IPS-18c (cell line): ENCODE measurements around the gene PTPRM.
A peak's percentile ranks its signal among the peaks of the same experiment; 100 is the strongest.

Experiments used
- H3K4me3 ChIP-seq: 2 replicates; pipeline ENCODE4 v1.7.0; 2013; ENCODE audit warnings: low read depth, mild to moderate bottlenecking, low read length, moderate library complexity; ENCODE audit not compliant: insufficient read depth
- H3K9me3 ChIP-seq: one replicate; pipeline ENCODE4 v1.6.1; 2013; ENCODE audit warnings: mild to moderate bottlenecking, low read length, moderate library complexity; ENCODE audit not compliant: control insufficient read depth, insufficient read depth

The PTPRM gene

GRCh38 chr18:8350628-8351027 lies 783.5 kb downstream of the PTPRM start:
- no peak overlapping the region for H3K4me3 ChIP-seq
- no peaks in the 10 kb centered on the region for H3K9me3 ChIP-seq

DNA sequence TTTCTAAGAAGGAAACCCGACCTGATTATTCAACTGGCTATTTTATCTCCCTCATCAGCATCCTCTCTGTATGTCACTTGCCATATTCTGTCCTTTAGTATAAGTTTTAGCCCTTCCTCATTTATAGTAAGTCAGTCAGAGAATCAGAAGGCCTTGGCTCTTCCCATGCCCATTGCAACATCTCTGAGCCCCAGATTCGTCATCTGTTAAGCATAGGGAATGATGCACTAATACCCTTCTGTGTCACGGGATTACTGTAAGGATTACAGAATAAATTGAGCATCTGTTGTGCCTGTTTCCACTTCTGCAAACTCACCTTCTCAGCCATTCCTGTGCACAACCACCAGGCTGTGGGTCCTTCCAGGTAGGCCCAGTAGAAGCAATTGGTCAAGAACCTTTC lies 784.0 kb downstream of the PTPRM start:
- no peaks in the 10 kb centered on the region for H3K9me3 ChIP-seq
- no peak overlapping the region for H3K4me3 ChIP-seq

- Histone ChIP-seq H3K9me3 (no peaks in the 10 kb centered on the region), H3K4me3 (no peak overlapping the region)
These were observed 787.2 kb downstream of the PTPRM start for GRCh38 chr18:8354304-8354703.

DNA sequence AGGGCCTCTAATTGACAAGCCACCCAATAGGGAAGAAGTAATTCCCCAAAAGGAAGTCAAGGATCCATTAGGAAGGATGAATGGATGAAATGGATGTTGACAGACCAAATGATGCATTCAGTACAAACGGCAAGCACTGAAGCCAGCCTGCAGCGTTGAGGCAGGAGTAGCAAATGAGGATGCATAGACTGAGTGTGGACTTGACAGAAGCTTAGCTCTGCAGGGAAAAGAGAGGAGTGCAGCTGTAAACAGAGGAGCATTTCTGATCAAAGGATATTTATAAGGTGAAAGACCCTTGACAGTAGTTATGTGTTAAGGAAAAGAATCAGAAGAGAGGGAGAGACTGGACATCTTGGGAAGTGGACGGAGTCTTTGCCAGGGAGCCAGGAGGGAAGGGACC lies 788.9 kb downstream of the PTPRM start:
- Histone ChIP-seq H3K9me3 (no peaks in the 10 kb centered on the region), H3K4me3 (no peak overlapping the region)

GRCh38 chr18:8357320-8357719 lies 790.2 kb downstream of the PTPRM start:
- no peaks in the 10 kb centered on the region for H3K9me3 ChIP-seq
- H3K4me3 ChIP-seq: no peak overlapping the region

- H3K9me3 ChIP-seq: no peaks in the 10 kb centered on the region
- no peak overlapping the region for H3K4me3 ChIP-seq
These were observed 791.1 kb downstream of the PTPRM start for GRCh38 chr18:8358033-8358765.

DNA sequence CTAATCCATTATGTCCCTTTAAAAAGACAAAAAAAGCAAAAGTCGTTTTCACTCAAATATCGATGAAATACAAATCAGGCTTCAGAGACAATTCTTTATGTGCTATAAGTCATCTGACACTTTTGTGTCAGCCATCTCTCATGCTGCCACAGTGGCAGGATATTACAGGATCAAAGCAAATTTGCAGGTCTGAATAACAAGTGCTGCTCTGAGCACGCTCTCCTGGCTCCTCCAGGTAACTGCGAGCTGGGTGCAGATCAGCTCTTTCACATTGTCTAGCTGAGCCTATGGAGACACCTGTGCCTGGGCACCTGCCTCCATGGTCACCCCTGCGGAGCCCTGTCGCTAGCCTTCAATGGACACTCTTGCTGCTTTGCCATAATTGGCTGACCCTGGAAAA lies 792.0 kb downstream of the PTPRM start:
- Histone ChIP-seq H3K4me3 (no peak overlapping the region), H3K9me3 (no peaks in the 10 kb centered on the region)

- no peaks in the 10 kb centered on the region for H3K9me3 ChIP-seq
These were observed 792.4 kb downstream of the PTPRM start for GRCh38 chr18:8359481-8359880.

GRCh38 chr18:8361941-8362471 lies 794.9 kb downstream of the PTPRM start:
- no peak overlapping the region for H3K4me3 ChIP-seq
- H3K9me3 ChIP-seq: no peaks in the 10 kb centered on the region

More at GRCh38 chr18:8359481-8359880, 792.4 kb downstream of the PTPRM start:
- no peak overlapping the region for H3K4me3 ChIP-seq

DNA sequence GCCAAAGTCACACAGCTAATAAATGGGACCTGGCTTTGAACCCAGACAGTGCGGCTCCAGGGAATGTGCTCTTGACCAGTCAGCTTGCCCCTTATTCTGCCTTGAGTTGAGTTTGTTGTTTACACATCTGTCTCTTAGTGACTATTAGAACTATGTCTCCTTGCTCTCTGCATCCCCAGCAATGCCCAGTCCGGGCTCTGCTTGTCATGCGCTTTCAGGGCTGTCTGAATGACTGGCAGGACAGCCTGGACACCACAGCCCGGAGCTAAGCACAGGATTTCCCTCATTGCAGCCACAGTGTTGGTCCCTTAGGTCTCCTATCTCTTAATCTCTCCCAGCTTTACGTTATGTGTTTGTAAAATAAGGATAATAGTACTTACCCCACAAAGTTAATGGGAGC lies 795.7 kb downstream of the PTPRM start:
- H3K9me3 ChIP-seq: no peaks in the 10 kb centered on the region
- H3K4me3 ChIP-seq: no peak overlapping the region

DNA sequence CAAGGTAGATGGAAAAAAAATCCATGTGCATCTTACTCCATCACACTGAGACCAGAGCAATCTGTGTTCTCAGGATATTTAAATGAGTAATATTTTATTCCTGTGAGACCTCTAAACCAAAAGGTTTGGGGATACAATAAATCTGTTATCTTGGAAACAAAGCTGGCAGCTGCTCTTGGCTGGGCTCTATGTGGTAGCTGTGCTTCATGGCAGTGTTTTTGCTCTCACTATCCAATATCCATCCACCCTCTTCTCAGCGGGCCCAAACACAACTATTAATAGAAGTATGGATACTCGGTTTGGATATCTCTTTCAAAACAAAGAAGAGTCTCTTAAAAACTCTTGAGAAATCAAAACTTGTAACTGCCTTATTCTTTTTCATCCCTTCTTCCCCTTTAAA lies 797.3 kb downstream of the PTPRM start:
- H3K4me3 ChIP-seq: no peak overlapping the region
- no peaks in the 10 kb centered on the region for H3K9me3 ChIP-seq

DNA sequence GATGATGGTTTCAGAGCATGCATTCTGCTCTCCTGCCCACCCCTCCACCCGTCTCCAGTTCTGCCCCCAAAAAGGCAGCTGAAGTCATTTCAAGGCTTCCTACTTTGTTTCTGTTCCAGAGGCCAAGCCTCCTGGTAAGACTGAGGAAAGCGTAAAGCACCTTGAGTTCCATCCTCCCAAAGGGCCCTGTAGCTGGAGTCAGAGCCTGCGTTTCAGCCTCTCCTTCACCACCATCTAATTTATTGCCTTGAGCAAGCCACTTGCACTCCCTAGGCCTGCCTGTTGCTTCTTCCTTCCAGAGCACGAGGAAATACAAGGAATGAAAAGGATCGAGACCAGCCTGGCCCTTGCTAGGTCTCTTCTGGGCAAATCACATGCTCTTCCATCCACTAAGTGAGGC lies 797.9 kb downstream of the PTPRM start:
- no peaks in the 10 kb centered on the region for H3K9me3 ChIP-seq

GRCh38 chr18:8365528-8365927 lies 798.4 kb downstream of the PTPRM start:
- no peaks in the 10 kb centered on the region for H3K9me3 ChIP-seq

More for the DNA sequence above, 797.9 kb downstream of the PTPRM start:
- H3K4me3 ChIP-seq: no peak overlapping the region

GRCh38 chr18:8366070-8366469 lies 799.0 kb downstream of the PTPRM start:
- no peak overlapping the region for H3K4me3 ChIP-seq
- H3K9me3 ChIP-seq: no peaks in the 10 kb centered on the region

More at GRCh38 chr18:8365528-8365927, 798.4 kb downstream of the PTPRM start:
- H3K4me3 ChIP-seq: no peak overlapping the region

DNA sequence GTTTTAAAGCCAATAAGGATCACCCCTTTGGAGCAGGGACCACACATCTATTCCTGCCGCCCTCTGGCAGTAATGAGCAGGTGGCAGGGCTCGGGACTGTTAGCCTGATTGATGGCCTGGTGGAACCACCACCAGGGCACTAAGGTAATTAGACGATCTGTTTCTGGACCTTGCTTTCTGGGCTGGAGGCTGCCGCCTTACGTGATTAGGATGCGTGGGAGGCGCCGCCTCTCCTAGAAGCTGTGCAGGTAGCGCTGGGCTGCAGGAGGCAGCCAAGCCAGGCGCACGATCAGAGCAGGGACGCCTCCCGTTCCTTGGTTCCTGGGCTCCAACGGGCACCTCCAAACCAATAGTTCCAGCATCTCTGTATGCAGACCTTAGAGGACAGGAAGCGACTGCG lies 799.5 kb downstream of the PTPRM start:
- Histone ChIP-seq H3K4me3 (peak overlapping the region; percentile 21; the same call in 1 of the 2 replicates), H3K9me3 (no peaks in the 10 kb centered on the region)

DNA sequence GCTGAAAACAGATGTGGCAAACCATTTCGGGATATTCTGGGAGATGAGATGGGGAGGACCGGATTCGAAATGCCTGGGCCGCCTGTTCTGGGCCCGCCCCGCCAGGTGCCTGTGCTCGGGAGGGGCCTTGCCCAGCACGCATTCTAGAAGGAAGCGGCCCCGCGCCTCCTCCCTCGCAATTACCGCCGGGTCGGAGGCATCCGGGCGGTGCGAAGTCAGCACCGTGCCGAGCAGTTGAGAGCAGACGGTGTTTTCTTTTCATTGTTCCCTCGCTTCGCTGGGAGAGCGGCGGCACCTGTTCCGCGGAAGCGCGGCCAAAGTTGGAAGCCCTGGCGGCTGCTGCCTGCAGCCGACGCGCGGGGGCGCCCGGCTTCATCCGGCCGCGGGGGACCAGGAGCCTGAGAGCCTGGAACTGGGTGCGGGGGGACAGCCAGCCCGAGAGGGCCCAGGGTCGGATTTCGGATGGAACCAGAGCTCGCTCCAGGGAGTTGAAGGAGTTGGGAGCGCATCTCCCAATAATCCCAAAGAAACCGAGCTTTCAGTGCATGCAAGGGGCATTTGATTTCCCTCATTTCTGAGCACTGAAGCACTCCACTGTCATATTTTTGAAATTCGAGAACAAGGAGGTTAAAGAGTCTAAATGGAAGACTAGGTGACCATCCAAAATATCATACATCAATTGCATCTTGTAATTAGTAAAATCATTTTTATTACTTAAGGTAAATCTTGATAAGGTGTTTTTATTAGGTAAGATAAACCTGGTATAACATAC lies 800.3 kb downstream of the PTPRM start:
- H3K9me3 ChIP-seq: no peaks in the 10 kb centered on the region
- peak overlapping the region; percentile 21; the same call in 1 of the 2 replicates for H3K4me3 ChIP-seq

DNA sequence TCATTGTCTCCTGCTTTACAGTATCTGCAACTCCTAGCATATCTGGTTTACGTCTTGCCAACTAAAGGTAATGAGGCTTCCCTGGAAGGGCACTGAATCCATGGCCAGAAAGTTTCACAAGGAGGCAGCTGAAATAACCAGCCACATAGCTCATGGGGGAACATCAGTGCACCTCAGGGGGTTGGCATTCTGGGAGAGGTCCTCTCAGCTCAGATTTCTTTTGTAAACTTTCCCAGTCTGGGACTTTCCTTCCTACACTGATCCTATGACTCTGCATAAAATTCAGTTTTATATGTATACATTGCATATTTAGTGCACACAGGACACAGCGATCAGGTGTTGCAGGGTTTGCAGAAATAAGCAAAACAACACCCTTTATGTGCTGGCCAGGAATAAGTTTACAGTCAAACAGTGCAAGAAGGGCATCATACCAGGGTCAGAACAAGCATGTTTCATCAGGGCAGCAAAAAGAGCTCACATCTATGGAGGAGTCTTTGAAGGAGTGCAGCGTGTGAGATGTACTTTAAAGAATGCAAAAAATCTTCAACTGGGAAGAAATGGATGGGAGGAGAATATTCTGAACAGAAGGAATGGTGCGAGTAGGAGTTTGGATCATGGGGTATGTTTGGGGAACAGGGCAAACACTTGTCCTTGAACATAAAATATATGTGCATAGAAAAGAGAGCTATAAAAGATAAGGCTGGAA lies 801.5 kb downstream of the PTPRM start:
- H3K9me3 ChIP-seq: no peaks in the 10 kb centered on the region

More for the DNA sequence above, 801.5 kb downstream of the PTPRM start:
- no peak overlapping the region for H3K4me3 ChIP-seq
